ENCODE data around the gene RIC8B.
"Not testable (repeated sequence)": the region's sequence is repeated elsewhere in the genome, so short reads cannot be mapped to it uniquely, and the experiment has no call there.

Gene RIC8B

GRCh38 chr12:106774005-106774807 is at the start of gene RIC8B:
Gene RIC8B (plus strand): TSS chr12:106774682. CDS start chr12:106774746, 64 bp downstream.
- peak; percentile 54 to 68 for DNase-seq (ENCODE audit: low read depth in 1 of 2, low spot score in 1 of 2)

GRCh38 chr12:106724934-106725333 is 49.5 kb upstream of the RIC8B start:
- DNase-seq (ENCODE audit: low read depth in 1 of 2, low spot score in 1 of 2): no peak

GRCh38 chr12:106726603-106727202 is 47.8 kb upstream of the RIC8B start:
- DNase-seq (ENCODE audit: low read depth in 1 of 2, low spot score in 1 of 2): not testable (repeated sequence)

- no peak for DNase-seq (ENCODE audit: low read depth in 1 of 2, low spot score in 1 of 2)
Observed at GRCh38 chr12:106729611-106730010, 44.9 kb upstream of the RIC8B start.

GRCh38 chr12:106732890-106733289 is 41.6 kb upstream of the RIC8B start:
- DNase-seq (ENCODE audit: low read depth in 1 of 2, low spot score in 1 of 2): no peak

- no peak for DNase-seq (ENCODE audit: low read depth in 1 of 2, low spot score in 1 of 2)
Observed at GRCh38 chr12:106733660-106734059, 40.8 kb upstream of the RIC8B start.

GRCh38 chr12:106736051-106736957 is 38.2 kb upstream of the RIC8B start:
- DNase-seq (ENCODE audit: low read depth in 1 of 2, low spot score in 1 of 2): no peak

- no peak for DNase-seq (ENCODE audit: low read depth in 1 of 2, low spot score in 1 of 2)
Observed at GRCh38 chr12:106739318-106739717, 35.2 kb upstream of the RIC8B start.

GRCh38 chr12:106739815-106740530 is 34.5 kb upstream of the RIC8B start:
- DNase-seq (ENCODE audit: low read depth in 1 of 2, low spot score in 1 of 2): no peak

- no peak for DNase-seq (ENCODE audit: low read depth in 1 of 2, low spot score in 1 of 2)
Observed at GRCh38 chr12:106740818-106741217, 33.7 kb upstream of the RIC8B start.

- no peak for DNase-seq (ENCODE audit: low read depth in 1 of 2, low spot score in 1 of 2)
Observed at GRCh38 chr12:106741247-106741646, 33.2 kb upstream of the RIC8B start.

- no peak for DNase-seq (ENCODE audit: low read depth in 1 of 2, low spot score in 1 of 2)
Observed at GRCh38 chr12:106743270-106743988, 31.1 kb upstream of the RIC8B start.

- no peak for DNase-seq (ENCODE audit: low read depth in 1 of 2, low spot score in 1 of 2)
Observed at GRCh38 chr12:106744600-106744999, 29.9 kb upstream of the RIC8B start.

GRCh38 chr12:106745181-106745745 is 29.2 kb upstream of the RIC8B start:
- DNase-seq (ENCODE audit: low read depth in 1 of 2, low spot score in 1 of 2): no peak

- DNase-seq (ENCODE audit: low read depth in 1 of 2, low spot score in 1 of 2): no peak
Observed at GRCh38 chr12:106747973-106748436, 26.5 kb upstream of the RIC8B start.

GRCh38 chr12:106750524-106750923 is 24.0 kb upstream of the RIC8B start:
- DNase-seq (ENCODE audit: low read depth in 1 of 2, low spot score in 1 of 2): no peak

GRCh38 chr12:106753526-106753925 is 21.0 kb upstream of the RIC8B start:
- DNase-seq (ENCODE audit: low read depth in 1 of 2, low spot score in 1 of 2): peak in 1 of 2 donors; percentile 37

- no peak for DNase-seq (ENCODE audit: low read depth in 1 of 2, low spot score in 1 of 2)
Observed at GRCh38 chr12:106754331-106754730, 20.2 kb upstream of the RIC8B start.

GRCh38 chr12:106757623-106758348 is 16.7 kb upstream of the RIC8B start:
- DNase-seq (ENCODE audit: low read depth in 1 of 2, low spot score in 1 of 2): no peak
